AG10803 (cell line): ENCODE data around the gene TAF4.

Source experiments
- DNase-seq: peaks from one replicate; pipeline ENCODE4 v3.0.0; 2010; ENCODE audit warnings: low read depth
- H3K4me3 ChIP-seq: 2 replicates; pipeline ENCODE4 v1.5.1; 2011; ENCODE audit warnings: mild to moderate bottlenecking, low read length, control low read depth
- TF ChIP-seq, protein P1 (sequence below): conservative IDR thresholded peaks from 2 replicates; pipeline ENCODE4 v1.5.1; 2011; ENCODE audit warnings: mild to moderate bottlenecking, low read length, control low read depth, inconsistent platforms

The TAF4 gene

DNA sequence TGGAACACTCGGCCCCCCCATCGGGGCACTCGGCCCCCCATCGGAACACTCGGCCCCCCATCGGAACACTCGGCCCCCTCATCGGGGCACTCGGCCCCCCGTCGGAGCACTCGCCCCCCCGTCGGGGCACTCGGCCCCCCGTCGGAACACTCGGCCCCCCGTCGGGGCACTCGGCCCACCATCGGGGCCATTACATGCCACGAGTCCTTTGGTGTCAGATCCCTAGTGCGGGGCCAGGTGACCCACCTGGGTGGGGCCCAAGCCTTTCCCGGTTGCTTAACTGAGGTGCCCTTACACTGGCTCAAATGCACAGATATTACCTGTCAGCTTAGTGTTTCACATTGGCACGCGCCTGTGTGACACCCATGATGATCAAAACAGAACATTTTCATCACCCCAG lies 95.9 kb downstream of the TAF4 start:
- no peak for DNase-seq
- TF ChIP-seq, protein P1, sequence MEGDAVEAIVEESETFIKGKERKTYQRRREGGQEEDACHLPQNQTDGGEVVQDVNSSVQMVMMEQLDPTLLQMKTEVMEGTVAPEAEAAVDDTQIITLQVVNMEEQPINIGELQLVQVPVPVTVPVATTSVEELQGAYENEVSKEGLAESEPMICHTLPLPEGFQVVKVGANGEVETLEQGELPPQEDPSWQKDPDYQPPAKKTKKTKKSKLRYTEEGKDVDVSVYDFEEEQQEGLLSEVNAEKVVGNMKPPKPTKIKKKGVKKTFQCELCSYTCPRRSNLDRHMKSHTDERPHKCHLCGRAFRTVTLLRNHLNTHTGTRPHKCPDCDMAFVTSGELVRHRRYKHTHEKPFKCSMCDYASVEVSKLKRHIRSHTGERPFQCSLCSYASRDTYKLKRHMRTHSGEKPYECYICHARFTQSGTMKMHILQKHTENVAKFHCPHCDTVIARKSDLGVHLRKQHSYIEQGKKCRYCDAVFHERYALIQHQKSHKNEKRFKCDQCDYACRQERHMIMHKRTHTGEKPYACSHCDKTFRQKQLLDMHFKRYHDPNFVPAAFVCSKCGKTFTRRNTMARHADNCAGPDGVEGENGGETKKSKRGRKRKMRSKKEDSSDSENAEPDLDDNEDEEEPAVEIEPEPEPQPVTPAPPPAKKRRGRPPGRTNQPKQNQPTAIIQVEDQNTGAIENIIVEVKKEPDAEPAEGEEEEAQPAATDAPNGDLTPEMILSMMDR, result no peak
- H3K4me3 ChIP-seq, result no peak overlapping the region

DNA sequence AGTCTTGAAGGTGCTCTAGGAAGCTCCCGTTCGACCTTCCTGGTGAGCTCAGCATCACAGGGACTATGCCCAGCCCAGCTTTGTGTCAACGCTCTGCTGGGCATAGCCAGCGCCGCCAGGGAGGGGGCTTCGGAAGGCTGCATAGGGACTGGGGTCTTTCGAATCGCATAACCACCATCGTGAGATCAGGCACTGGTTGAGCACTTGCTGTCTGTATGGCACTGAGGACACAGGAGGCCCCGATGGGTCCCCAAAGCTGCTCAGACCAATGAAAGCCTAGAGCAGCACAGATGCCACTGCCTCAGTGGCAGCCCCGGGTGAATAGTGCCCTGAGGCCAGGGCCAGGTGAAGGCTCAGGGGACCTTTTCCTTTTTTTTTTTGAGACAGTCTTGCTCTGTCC lies 96.7 kb downstream of the TAF4 start:
- no peak overlapping the region for H3K4me3 ChIP-seq
- DNase-seq, result no peak
- TF ChIP-seq, protein P1, result no peak

DNA sequence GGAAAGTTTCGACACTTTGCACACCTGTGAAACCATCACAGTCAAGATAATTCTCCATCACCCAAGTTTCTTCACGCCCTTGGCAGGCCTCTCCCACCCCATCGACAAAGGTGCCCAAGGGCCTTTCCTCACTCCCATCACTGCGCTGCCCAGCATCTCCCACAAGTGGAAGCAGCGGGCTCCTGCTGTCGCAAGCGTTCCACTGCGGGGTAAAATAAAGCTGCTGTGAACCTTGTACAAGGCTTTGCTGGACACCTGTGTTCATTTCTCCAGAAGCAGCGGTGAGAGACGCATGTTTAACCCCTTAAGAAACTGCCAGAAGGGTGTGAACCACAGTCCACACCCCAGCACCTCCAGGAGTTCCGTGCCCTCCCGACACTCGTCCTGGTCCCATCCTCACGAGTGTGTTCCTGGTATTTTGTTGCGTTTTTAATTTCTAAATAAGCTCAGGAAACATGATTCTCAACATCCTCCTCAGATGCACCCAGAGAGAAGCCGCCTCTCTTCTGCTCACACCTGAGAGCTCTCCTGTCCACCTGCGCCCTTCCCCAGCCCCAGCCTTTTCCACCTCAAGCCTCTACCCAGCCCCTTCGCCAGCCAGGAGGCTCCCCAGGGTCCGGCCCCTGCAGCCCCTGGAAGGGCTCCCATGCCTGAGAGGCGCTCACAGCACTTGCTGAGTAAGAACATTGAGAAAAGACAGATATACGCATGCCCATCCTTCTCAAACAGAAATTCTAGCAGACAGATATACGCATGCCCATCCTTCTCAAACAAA lies 97.5 kb downstream of the TAF4 start:
- no peak for DNase-seq
- no peak overlapping the region for H3K4me3 ChIP-seq
- TF ChIP-seq, protein P1, result no peak

DNA sequence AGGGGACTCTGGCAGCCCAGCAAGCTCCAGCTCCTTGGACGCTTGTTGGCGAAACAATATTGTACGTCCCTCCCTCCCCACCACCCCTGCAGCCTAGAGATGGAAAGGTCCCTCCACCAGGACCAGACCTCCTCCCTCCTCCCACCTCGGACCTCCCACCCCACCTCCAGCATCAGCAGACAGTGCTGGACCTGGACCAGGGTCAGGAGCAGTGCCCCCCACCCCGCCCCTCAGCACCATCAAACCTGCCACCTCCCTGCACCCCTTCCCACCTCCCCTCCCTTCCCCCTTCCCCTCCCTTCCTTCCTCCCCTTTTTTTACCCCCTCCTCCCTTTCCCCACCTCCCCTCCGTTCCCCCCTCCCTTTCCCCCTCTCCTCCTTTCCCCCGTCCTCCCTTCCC lies 98.4 kb downstream of the TAF4 start:
- DNase-seq, result no peak
- TF ChIP-seq, protein P1, result no peak
- H3K4me3 ChIP-seq, result no peak overlapping the region

DNA sequence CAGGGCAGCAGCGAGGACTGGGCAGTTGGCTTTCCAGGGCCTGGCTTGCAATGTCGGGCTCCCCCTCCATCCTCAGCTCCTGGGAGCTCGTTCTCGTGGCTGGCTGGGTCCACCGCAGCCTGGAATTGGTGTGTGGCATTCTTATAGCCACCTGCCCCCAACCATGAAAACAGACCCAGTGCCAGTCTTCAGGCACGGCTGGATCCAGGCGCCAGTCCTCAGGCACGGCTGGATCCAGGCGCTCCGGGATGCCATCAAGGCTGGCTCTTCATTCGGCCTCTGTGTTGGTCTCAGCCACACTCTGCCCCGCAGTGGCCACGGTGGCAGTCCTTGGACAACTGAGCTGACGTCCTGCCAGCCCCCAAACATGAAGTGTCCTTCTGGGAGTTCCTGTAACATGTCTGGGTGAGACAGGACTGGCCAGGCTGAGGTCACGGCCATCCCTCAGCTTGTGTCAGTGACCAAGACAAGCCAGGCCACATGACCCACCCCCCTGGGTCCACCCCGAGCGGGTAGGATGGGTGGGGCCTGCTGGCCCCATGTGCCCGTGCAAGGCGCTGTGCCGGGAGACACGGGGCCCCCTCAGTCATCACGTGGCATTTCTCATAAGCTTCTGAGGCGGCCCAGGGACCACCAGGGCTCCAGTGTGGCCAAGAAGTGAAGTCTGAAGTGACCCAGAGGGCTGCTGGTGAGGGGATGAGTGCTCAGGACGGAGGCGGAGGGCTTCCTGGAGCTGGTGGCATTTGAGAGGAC lies 99.0 kb downstream of the TAF4 start:
- DNase-seq, result no peak
- TF ChIP-seq, protein P1, result no peak
- no peak overlapping the region for H3K4me3 ChIP-seq

DNA sequence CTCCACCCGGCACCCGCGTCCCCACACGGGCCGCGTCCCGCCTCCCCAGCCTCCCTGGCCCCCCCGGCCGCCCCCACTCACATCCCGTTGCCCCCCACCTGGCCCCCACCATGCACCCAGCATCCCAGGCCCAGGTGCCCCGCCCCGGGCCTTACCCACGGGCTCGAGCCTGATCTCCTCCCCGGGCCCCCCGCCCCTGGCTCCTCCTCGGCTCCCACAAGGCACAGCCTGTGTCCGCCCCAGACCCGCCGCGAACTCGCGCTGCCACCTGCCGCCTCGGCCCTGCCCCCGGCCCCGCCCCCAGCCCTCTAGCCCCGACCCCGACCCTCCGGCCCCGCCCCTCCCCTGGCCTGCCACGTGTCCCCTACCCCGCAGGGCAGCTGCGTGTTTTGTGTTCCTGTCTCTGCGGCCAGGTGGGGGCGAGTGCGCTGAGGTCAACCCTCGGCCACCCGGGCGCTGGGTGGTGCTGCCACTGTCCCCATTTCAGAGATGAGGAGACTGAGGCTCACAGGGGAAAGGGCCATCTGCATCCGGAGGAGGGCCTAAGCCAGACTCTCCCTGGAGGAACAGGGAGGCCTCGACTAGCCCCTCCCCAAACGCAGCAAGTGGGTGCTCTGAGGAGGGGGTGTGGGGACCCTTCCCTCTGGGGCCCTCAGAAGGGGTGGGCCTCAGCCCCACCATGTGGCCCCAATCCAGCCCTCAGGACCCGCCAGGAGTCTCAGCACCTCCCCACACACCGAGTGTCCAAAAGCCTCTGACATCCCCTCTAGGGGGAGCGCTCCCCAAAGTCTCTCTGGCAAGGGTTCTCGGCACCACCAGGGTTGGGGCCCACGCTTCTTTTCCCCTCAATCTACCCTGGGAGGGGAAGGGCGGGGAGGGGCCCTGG lies 99.8 kb downstream of the TAF4 start:
- no peak for DNase-seq
- TF ChIP-seq, protein P1, result no peak
- H3K4me3 ChIP-seq, result no peak overlapping the region
